Lung (tissue), 12 donors: ENCODE results near the gene DHX58. TPM values are rescaled to one million over a fixed set of nuclear protein-coding genes. Genes with fewer than 3 reads are reported as not detected.
A peak's percentile ranks its signal among the peaks of the same experiment; 100 is the strongest.

ENCODE experiments used
- ATAC-seq: fragments of 200-7000 bp; cut with Tn5 transposase; one replicate; pipeline ENCODE4 v1.9.1; 2020; ENCODE audit warnings: moderate number of reproducible peaks; ENCODE audit not compliant: insufficient read depth, low FRiP score
- DNase-seq, 3 donors: peaks; one replicate each; pipeline ENCODE4 v3.0.0-alpha.2; 2013 to 2017
- H3K27ac ChIP-seq, 2 donors: one replicate each; pipeline ENCODE4 v1.5.1; 2013; ENCODE audit warnings: mild to moderate bottlenecking in 2 of 2, moderate library complexity in 2 of 2, control low read depth in 1 of 2, inconsistent platforms in 1 of 2, low read depth in 1 of 2, low read length in 1 of 2
- H3K27me3 ChIP-seq, 3 donors: one replicate each; pipeline ENCODE4 v1.5.1; 2013; ENCODE audit warnings: low read length in 2 of 3; ENCODE audit not compliant: control insufficient read depth in 3 of 3, insufficient read depth in 3 of 3
- H3K36me3 ChIP-seq, 4 donors: one replicate each; pipeline ENCODE4 v1.5.1; 2013; ENCODE audit warnings: low read length in 4 of 4, mild to moderate bottlenecking in 1 of 4, moderate library complexity in 1 of 4; ENCODE audit not compliant: control insufficient read depth in 4 of 4, insufficient read depth in 4 of 4
- H3K4me1 ChIP-seq, 5 donors: one replicate each; pipeline ENCODE4 v1.5.1; 2013; ENCODE audit warnings: low read length in 5 of 5, mild to moderate bottlenecking in 2 of 5, moderate library complexity in 1 of 5; ENCODE audit not compliant: control insufficient read depth in 5 of 5, insufficient read depth in 5 of 5
- H3K4me3 ChIP-seq: one replicate; pipeline ENCODE4 v1.5.1; 2013; ENCODE audit warnings: mild to moderate bottlenecking, control low read depth, moderate library complexity
- H3K9ac ChIP-seq, 2 donors: one replicate each; pipeline ENCODE4 v1.5.1; 2013; ENCODE audit warnings: low read length in 2 of 2, control low read depth in 1 of 2; ENCODE audit not compliant: insufficient read depth in 1 of 2
- H3K9me3 ChIP-seq, 4 donors: one replicate each; pipeline ENCODE4 v1.5.1; 2013; ENCODE audit warnings: low read length in 3 of 4, mild to moderate bottlenecking in 1 of 4, moderate library complexity in 1 of 4; ENCODE audit not compliant: control insufficient read depth in 4 of 4, insufficient read depth in 3 of 4
- WGBS, 2 donors: extraction: QIAGEN DNeasy Blood & Tissue Kit; methylation state at CpG; one replicate each; pipeline ENCODE4 v1.1.7; 2013; 5-methylcytosine and 5-hydroxymethylcytosine counted together
- polyA plus RNA-seq, 2 donors: library from polyadenylated mRNA; stranded (reverse); fragments of 200-250 nt; gene quantifications; one replicate each; pipeline ENCODE4 v1.2.1, GENCODE V29; 2013
- total RNA-seq, 2 donors: library from RNA; depleted of rRNA in 1 of 2; stranded (reverse); fragments of >200 nt in 1 of 2; gene quantifications; one replicate each; pipeline ENCODE4 v1.2.1, GENCODE V29; 2014 to 2021
- TF ChIP-seq, protein P1 (sequence below): IDR thresholded peaks from 2 replicates; pipeline ENCODE4 v1.5.1; 2012; ENCODE audit warnings: mild to moderate bottlenecking; ENCODE audit errors: control extremely low read depth, extremely low read depth
- donor health status: control.
- donor health status: control.
- donor health status: Bipolar disorder and iron deficiency.
- donor health status: healthy.
- donor health status: DM: yes; HTN: yes; CAD: no.

Gene DHX58
- total and polyA plus RNA-seq, 4 donors = 14.7 to 35.1 (median 25.8) TPM

DNA sequence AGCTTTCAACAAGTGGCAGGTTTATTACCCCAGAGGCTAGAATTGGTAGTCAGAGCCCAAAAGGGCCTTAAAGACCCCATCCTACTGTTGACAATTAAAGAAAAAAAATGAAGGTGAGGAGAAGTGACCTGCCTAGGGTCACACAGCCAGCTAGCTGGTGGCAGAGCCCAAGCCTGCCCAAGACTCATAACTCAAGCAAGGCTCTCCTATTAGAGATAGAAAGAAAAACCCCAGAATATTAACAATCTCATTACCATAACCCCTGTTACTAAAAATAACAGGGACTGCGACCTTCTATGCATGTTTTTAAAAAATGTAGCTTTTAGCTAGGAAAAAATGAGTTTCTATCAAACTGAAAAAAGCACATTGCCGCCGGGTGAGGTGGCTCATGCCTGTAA is 24.1 kb upstream of the DHX58 start:
- TF ChIP-seq, protein P1, sequence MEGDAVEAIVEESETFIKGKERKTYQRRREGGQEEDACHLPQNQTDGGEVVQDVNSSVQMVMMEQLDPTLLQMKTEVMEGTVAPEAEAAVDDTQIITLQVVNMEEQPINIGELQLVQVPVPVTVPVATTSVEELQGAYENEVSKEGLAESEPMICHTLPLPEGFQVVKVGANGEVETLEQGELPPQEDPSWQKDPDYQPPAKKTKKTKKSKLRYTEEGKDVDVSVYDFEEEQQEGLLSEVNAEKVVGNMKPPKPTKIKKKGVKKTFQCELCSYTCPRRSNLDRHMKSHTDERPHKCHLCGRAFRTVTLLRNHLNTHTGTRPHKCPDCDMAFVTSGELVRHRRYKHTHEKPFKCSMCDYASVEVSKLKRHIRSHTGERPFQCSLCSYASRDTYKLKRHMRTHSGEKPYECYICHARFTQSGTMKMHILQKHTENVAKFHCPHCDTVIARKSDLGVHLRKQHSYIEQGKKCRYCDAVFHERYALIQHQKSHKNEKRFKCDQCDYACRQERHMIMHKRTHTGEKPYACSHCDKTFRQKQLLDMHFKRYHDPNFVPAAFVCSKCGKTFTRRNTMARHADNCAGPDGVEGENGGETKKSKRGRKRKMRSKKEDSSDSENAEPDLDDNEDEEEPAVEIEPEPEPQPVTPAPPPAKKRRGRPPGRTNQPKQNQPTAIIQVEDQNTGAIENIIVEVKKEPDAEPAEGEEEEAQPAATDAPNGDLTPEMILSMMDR = no peak
- Histone ChIP-seq H3K4me3 (no peak overlapping the region), H3K36me3 (peaks cover 0 to 8% (median 1%) of the 10 kb centered on the region in 4 donors), H3K9ac (no peak overlapping the region), H3K27ac (peak overlapping the region; percentile 78 to 86), H3K27me3 (no peaks in the 10 kb centered on the region), H3K9me3 (no peaks in the 10 kb centered on the region), H3K4me1 (peaks cover 20 to 44% (median 36%) of the 10 kb centered on the region in 5 donors)
- ATAC-seq (no peak), DNase-seq (no peak)
- 78 to 88% methylated on average over 3 of the region's 3 CpGs for WGBS, 2 donors

DNA sequence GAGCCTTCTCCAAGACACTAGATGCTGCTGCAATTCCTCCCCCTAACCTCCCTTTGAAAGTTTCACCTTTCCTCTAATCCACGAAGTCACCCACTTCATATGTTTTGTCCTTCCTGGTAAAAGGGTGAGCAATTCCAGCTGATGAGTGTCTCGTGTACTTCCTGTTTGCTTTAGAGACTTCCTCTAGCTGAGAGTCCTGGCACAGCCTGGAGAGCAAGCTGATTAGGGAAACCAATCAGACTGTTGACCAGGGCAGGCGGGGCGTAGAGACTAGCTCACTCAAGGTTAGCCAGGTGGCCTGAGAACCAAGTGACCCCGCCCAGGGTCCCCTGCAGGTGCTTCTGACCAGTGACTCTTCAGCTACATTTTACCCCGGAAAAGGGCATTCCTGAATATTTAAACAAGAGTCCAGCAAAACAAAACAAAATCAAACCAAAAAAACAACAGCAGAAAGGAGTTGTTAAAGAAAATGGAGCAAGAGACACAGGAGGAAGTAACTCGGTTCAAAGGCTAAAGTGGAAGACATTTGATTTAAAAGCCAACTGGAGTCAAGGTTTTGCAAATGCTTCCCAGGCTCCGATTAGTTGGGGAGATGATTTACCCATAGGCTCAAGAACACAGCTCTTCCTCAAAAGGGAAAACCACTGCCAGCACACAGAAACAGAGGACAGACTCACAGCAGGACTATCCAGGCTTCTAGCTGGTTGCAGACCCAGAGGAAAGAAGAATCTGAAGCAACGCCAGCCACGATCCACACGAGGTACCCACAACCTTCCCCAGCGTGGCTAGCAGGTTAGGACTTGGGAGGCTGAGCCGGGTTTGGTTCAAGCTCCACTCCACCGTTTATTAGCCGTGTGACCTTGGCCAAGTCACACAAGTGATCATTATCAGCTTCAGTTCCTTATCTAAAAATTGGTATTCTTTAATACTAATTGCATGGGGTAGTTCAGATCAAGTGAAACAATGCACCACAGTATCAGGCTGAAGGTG is 23.4 kb upstream of the DHX58 start:
- peak overlapping the region; percentile 86 to 90 for H3K27ac ChIP-seq
- peak; percentile 51 to 87 (median 63) for DNase-seq
- WGBS, 2 donors = 33 to 37% methylated on average over 15 of the region's 15 CpGs

DNA sequence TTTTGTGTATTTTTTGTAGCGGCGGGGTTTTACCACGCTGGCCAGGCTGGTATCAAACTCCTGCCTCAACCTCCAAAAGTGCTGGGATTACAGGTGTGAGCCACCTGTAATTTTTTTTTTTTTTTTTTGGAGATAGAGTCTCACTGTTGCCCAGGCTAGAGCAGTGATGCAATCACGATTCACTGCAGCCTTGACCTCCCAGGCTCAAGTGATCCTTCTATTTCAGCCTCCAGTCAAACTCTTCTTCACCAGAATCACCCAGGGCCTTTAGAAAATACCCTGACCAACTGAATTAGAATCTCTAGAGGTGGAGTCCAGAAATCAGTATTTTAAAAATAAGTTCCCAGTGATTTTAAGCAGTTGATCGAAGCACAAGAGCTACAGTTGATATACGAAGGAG is 22.6 kb upstream of the DHX58 start:
- peaks cover 0 to 8% (median 1%) of the 10 kb centered on the region in 4 donors for H3K36me3 ChIP-seq
- H3K9me3 ChIP-seq = no peaks in the 10 kb centered on the region
- no peak overlapping the region for H3K4me3 ChIP-seq
- peak overlapping the region; percentile 86 to 90 for H3K27ac ChIP-seq
- whole genome bisulfite sequencing, 2 donors = 69 to 79% methylated on average over 6 of the region's 6 CpGs
- H3K4me1 ChIP-seq = peaks cover 20 to 49% (median 36%) of the 10 kb centered on the region in 5 donors
- DNase-seq (no peak), ATAC-seq (no peak)
- no peak overlapping the region for H3K9ac ChIP-seq
- H3K27me3 ChIP-seq = no peaks in the 10 kb centered on the region
- TF ChIP-seq, protein P1 = no peak

More for the DNA sequence above, 23.4 kb upstream of the DHX58 start:
- peaks cover 0 to 2% (median under 1%) of the 10 kb centered on the region in 4 donors for H3K36me3 ChIP-seq
- TF ChIP-seq, protein P1 = no peak
- no peaks in the 10 kb centered on the region for H3K9me3 ChIP-seq
- no peak overlapping the region for H3K4me3 ChIP-seq
- peak; percentile 84 for ATAC-seq
- no peaks in the 10 kb centered on the region for H3K27me3 ChIP-seq
- H3K4me1 ChIP-seq = peaks cover 20 to 44% (median 31%) of the 10 kb centered on the region in 5 donors
- no peak overlapping the region for H3K9ac ChIP-seq
